Left lobe of liver (tissue), 2 donors: ENCODE results near the gene LGSN. TPM values are rescaled to one million over a fixed set of nuclear protein-coding genes. Genes with fewer than 3 reads are reported as not detected.
A peak's percentile ranks its signal among the peaks of the same experiment; 100 is the strongest.
"Not testable (repeated sequence)": the region's sequence is repeated elsewhere in the genome, so short reads cannot be mapped to it uniquely, and the experiment has no call there.

Source experiments
- ATAC-seq: fragments of 200-7000 bp; cut with Tn5 transposase; one replicate; pipeline ENCODE4 v1.9.1; 2020; ENCODE audit warnings: mild to moderate bottlenecking, moderate library complexity
- DNase-seq: peaks from one replicate; pipeline ENCODE4 v3.0.0-alpha.2; 2020; ENCODE audit warnings: low spot score
- total RNA-seq: library from RNA; stranded (reverse); gene quantifications from one replicate; pipeline ENCODE4 v1.2.1, GENCODE V29; 2021
- donor health status: DM: no; HTN: no; CAD: no; lungs with moderate emphysema.
- donor health status: DM: no; HTN: yes; CAD: no.

The LGSN gene
- total RNA-seq, 1 donor from 2014 or later = 1.0 TPM

GRCh38 chr6:63307581-63308246 lies 12.1 kb downstream of the LGSN start:
- ATAC-seq = peak; percentile 52
- DNase-seq = no peak

- ATAC-seq (no peak), DNase-seq (no peak)
These were observed 13.4 kb downstream of the LGSN start for GRCh38 chr6:63306420-63306819.

- no peak for DNase-seq
- ATAC-seq = no peak
These were observed 14.5 kb downstream of the LGSN start for GRCh38 chr6:63305277-63305676.

- ATAC-seq (no peak), DNase-seq (no peak)
These were observed 16.3 kb downstream of the LGSN start for GRCh38 chr6:63303476-63303875.

- DNase-seq (no peak), ATAC-seq (no peak)
These were observed 20.1 kb downstream of the LGSN start for GRCh38 chr6:63299667-63300066.

- no peak for DNase-seq
These were observed 24.1 kb downstream of the LGSN start for GRCh38 chr6:63295553-63296194.

GRCh38 chr6:63290492-63291058 lies 29.2 kb downstream of the LGSN start:
- ATAC-seq (no peak), DNase-seq (no peak)

More at GRCh38 chr6:63295553-63296194, 24.1 kb downstream of the LGSN start:
- ATAC-seq = no peak

GRCh38 chr6:63289269-63289872 lies 30.4 kb downstream of the LGSN start:
- DNase-seq (no peak), ATAC-seq (no peak)

GRCh38 chr6:63280639-63281180 lies 39.1 kb downstream of the LGSN start:
- no peak for ATAC-seq
- no peak for DNase-seq

- ATAC-seq = no peak
- DNase-seq = no peak
These were observed 40.9 kb downstream of the LGSN start for GRCh38 chr6:63278916-63279315.

- no peak for ATAC-seq
These were observed 43.8 kb downstream of the LGSN start for GRCh38 chr6:63275953-63276352.

GRCh38 chr6:63274795-63275430 lies 44.9 kb downstream of the LGSN start:
- DNase-seq, ATAC-seq: not testable (repeated sequence)

More at GRCh38 chr6:63275953-63276352, 43.8 kb downstream of the LGSN start:
- DNase-seq = no peak

- DNase-seq (no peak), ATAC-seq (peak; percentile 74)
These were observed 47.4 kb downstream of the LGSN start for GRCh38 chr6:63272397-63272796.

- no peak for ATAC-seq
- no peak for DNase-seq
These were observed 50.3 kb downstream of the LGSN start for GRCh38 chr6:63269470-63269869.

GRCh38 chr6:63268574-63268973 lies 51.2 kb downstream of the LGSN start:
- no peak for ATAC-seq
- DNase-seq = no peak

- ATAC-seq (peak; percentile 55), DNase-seq (no peak)
These were observed 52.0 kb downstream of the LGSN start for GRCh38 chr6:63267828-63268227.

GRCh38 chr6:63267046-63267445 lies 52.7 kb downstream of the LGSN start:
- ATAC-seq = no peak

GRCh38 chr6:63263444-63263843 lies 56.3 kb downstream of the LGSN start:
- no peak for ATAC-seq
- DNase-seq = no peak

More at GRCh38 chr6:63267046-63267445, 52.7 kb downstream of the LGSN start:
- DNase-seq = no peak

- no peak for ATAC-seq
These were observed 58.0 kb downstream of the LGSN start for GRCh38 chr6:63261820-63262219.

GRCh38 chr6:63259153-63259552 lies 60.6 kb downstream of the LGSN start:
- ATAC-seq (peak; percentile 39), DNase-seq (no peak)

More at GRCh38 chr6:63261820-63262219, 58.0 kb downstream of the LGSN start:
- no peak for DNase-seq
